ENCODE measurements around the gene DNAJC2.
A peak's percentile ranks its signal among the peaks of the same experiment; 100 is the strongest.

Gene DNAJC2

GRCh38 chr7:103346396-103346795 is 1.8 kb upstream of the DNAJC2 start:
- ChIA-PET CTCF (no interaction called here), POLR2A (no interaction called here)
- TF ChIP-seq CTCF (IDR thresholded peaks at IDR 0.05; ENCODE audit: insufficient read depth, low read length, missing control alignments) = no peak
- DNase-seq (ENCODE audit: low read depth, low spot score) = no peak
- no peak overlapping the region for H3K4me3 ChIP-seq (ENCODE audit: low read depth, low read length)

GRCh38 chr7:103343758-103344452 is 662 bp downstream of the DNAJC2 start:
- CTCF ChIA-PET = no interaction called here
- no peak for TF ChIP-seq CTCF (IDR thresholded peaks at IDR 0.05; ENCODE audit: insufficient read depth, low read length, missing control alignments)
- POLR2A ChIA-PET = no interaction called here
- H3K4me3 ChIP-seq (ENCODE audit: low read depth, low read length) = peak overlapping the region; percentile 93
- no peak for DNase-seq (ENCODE audit: low read depth, low spot score)

GRCh38 chr7:103343332-103343731 is 1.2 kb downstream of the DNAJC2 start:
- POLR2A ChIA-PET = no interaction called here
- peak overlapping the region; percentile 93 for H3K4me3 ChIP-seq (ENCODE audit: low read depth, low read length)
- no peak for TF ChIP-seq CTCF (IDR thresholded peaks at IDR 0.05; ENCODE audit: insufficient read depth, low read length, missing control alignments)
- DNase-seq (ENCODE audit: low read depth, low spot score) = no peak
- CTCF ChIA-PET = interaction anchor here (0.9 to 1.2 kb wide), 2 partner anchors 13 to 16 kb away, joined by 3 read pairs; no protein-coding TSS in a partner anchor

GRCh38 chr7:103341466-103341865 is 3.1 kb downstream of the DNAJC2 start:
- ChIA-PET POLR2A (no interaction called here), CTCF (interaction anchor here (1.2 kb wide), 1 partner anchor 15 kb away, joined by 4 read pairs; no protein-coding TSS in a partner anchor)
- no peak overlapping the region for H3K4me3 ChIP-seq (ENCODE audit: low read depth, low read length)
- no peak for TF ChIP-seq CTCF (IDR thresholded peaks at IDR 0.05; ENCODE audit: insufficient read depth, low read length, missing control alignments)
- DNase-seq (ENCODE audit: low read depth, low spot score) = no peak

GRCh38 chr7:103338864-103339263 is 5.7 kb downstream of the DNAJC2 start:
- no peak overlapping the region for H3K4me3 ChIP-seq (ENCODE audit: low read depth, low read length)
- no peak for DNase-seq (ENCODE audit: low read depth, low spot score)
- POLR2A ChIA-PET = no interaction called here
- CTCF ChIA-PET = no interaction called here
- no peak for TF ChIP-seq CTCF (IDR thresholded peaks at IDR 0.05; ENCODE audit: insufficient read depth, low read length, missing control alignments)

- H3K4me3 ChIP-seq (ENCODE audit: low read depth, low read length) = no peak overlapping the region
- ChIA-PET POLR2A (no interaction called here), CTCF (no interaction called here)
- TF ChIP-seq CTCF (IDR thresholded peaks at IDR 0.05; ENCODE audit: insufficient read depth, low read length, missing control alignments) = no peak
- DNase-seq (ENCODE audit: low read depth, low spot score) = no peak
Measured at GRCh38 chr7:103336761-103337160, 7.8 kb downstream of the DNAJC2 start.

Measured in AG04449 (cell line).